Cerebellar cortex (tissue), 1 donor: ENCODE data around the gene RTP1.
"Not testable (repeated sequence)": the region's sequence is repeated elsewhere in the genome, so short reads cannot be mapped to it uniquely, and the experiment has no call there.

Experiments used
- DNase-seq: peaks from one replicate; pipeline ENCODE4 v3.0.0-alpha.2; 2015; ENCODE audit warnings: low spot score

RTP1 gene

DNA sequence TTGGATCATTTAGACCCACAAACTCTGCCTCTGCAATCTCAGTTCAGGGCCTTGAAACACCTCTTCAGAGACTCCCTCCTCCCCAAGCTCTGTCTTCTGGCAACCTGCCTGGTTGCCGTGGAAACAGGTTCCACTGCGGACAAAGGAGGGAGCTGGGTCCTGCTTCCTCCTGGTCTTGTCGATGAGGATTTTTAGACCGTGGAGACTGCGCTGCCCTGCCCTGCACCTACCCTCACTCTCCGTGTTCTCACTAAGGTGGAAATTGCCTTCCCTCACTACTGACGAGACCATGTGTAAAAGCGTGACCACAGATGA lies at the start of gene RTP1:
Gene RTP1, plus strand, starts transcription at position 152 of the 315 bp plus-strand sequence. Its CDS starts 30 bp downstream, at position 182.
- peak; percentile 25 for DNase-seq

DNA sequence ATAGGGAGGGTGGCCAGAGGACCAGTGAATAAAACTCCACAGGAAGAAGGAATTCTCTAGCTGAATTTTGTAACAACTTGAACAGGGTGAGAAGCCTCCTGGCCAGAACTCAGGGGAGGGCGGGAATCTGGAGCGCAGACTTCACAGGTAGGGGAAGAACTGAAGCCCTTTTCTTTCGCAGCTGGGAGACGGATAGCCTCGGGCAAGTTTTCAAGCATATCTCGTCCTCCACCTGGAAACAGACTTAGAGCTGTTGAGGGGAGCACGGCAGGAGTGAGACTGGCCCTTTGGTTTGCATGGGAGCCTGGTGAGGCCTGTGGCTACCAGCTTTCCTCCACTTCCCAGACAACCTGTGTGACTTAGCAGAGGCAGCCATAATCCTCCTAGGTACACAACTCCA lies 47.1 kb upstream of the RTP1 start:
- DNase-seq = no peak

GRCh38 chr3:187150599-187150998 lies 46.7 kb upstream of the RTP1 start:
- no peak for DNase-seq

DNA sequence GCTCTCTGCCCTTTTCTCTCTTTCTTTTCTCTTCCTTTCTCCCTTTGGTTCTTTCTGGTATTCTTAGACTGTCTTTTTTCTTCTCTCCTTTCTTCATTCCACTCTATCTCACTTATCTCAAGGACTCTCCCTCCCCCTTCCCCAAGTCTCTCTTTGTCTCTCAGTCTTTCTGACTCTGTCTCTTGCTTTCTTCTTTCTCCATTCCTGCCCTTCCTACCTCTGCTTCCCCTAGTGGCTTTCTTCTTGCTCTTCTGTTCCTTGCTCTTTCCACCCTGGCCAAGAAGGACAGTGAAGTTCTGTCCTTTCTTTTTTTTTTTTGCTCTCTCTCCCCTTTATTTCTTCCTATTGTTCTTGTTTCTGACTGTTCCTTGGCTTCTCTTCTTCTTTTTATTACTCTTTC lies 35.7 kb upstream of the RTP1 start:
- DNase-seq = no peak

GRCh38 chr3:187162265-187162953 lies 34.9 kb upstream of the RTP1 start:
- no peak for DNase-seq

GRCh38 chr3:187165144-187165543 lies 32.1 kb upstream of the RTP1 start:
- DNase-seq = peak; percentile 63

GRCh38 chr3:187166750-187167149 lies 30.5 kb upstream of the RTP1 start:
- no peak for DNase-seq

- DNase-seq = no peak
Observed at GRCh38 chr3:187167777-187168176, 29.5 kb upstream of the RTP1 start.

- no peak for DNase-seq
Observed at GRCh38 chr3:187169231-187169960, 27.9 kb upstream of the RTP1 start.

DNA sequence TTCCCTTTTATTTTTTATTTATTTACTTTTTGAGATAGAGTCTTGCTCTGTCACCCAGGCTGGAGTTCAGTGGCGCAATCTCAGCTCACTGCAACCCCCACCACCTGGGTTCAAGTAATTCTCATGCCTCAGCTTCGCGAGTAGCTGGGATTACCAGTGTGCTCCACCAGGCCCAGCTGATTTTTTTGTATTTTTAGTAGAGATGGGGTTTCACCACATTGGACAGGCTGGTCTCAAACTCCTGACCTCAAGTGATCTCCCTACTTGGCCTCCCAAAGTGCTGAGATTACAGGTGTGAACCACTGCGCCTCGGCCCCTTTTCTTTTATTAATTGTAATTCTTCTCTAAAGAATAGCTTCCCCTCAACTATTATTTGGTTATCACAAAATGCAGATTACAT lies 26.4 kb upstream of the RTP1 start:
- DNase-seq = not testable (repeated sequence)

DNA sequence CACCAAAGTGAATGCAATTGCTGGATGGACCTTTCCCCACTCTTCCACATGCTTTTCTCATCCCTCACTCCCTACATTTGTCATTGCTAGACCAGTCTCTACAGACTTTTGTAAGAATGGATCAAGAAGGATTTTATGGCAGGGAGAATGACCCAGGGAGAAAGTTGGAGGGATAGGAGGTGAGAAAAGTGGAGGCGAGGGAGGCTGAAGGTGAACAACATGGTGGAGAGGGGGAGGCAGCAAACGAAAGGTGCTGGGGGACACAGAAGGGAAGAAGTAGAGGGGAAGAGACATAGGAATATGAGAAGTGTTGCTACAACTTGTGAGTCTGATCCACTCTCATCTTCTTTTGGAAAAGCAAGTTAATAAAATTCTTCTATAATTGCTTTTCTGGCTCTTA lies 24.4 kb upstream of the RTP1 start:
- no peak for DNase-seq

DNA sequence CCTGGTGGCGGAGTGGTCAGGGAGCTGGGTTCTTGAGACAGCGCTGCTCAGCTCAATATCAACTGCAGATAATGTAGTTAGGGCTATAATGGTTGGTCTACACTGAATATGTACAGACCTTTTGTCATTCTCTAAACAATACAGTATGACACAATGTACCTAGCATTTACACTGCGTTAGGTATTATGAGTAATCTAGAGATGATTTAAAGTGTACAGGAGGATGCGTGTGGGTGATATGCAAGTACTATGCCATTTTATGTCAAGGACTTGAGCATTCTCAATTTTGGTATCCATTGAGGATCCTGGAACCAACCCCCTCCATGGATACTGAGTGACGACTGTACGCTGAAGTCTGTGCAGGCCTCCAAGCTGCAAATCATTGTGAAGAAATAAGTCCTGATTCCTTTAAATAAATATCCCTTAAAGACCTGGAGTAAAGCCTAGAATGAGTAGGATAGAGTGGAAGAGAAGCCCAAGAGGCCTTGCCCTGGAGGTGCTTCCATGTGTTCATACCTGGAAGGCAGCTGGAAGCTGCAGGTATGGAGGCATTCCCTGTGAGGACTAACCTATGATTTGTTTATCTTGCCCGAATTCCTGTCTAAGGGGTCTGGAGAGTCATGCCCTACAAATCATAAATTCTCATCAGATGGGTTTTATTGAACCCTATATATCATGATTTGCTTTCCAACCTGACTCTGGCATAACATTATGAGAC lies 15.7 kb upstream of the RTP1 start:
- DNase-seq = no peak

GRCh38 chr3:187183210-187183862 lies 13.9 kb upstream of the RTP1 start:
- DNase-seq = no peak

DNA sequence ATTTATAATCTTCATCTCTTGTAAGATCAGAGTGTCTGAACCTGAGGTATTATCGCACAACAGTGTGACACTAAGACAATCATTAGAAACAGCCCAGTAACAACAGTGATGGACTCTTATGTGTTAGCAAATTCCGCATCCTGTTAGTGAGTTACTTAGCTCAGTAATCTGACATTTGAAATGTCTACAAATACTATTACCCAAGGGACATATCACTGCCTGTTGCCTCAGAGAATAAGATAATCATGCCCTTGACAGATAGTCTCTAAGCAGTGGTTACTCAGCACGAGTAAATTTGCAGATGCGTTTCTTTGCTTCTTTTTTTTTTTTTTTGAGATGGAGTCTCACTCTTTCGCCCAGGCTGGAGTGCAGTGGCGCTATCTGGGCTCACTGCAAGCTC lies 13.4 kb upstream of the RTP1 start:
- DNase-seq = no peak

- DNase-seq = no peak
Observed at GRCh38 chr3:187185759-187186158, 11.5 kb upstream of the RTP1 start.

- no peak for DNase-seq
Observed at GRCh38 chr3:187186375-187186774, 10.9 kb upstream of the RTP1 start.

GRCh38 chr3:187186801-187187421 lies 10.4 kb upstream of the RTP1 start:
- no peak for DNase-seq

DNA sequence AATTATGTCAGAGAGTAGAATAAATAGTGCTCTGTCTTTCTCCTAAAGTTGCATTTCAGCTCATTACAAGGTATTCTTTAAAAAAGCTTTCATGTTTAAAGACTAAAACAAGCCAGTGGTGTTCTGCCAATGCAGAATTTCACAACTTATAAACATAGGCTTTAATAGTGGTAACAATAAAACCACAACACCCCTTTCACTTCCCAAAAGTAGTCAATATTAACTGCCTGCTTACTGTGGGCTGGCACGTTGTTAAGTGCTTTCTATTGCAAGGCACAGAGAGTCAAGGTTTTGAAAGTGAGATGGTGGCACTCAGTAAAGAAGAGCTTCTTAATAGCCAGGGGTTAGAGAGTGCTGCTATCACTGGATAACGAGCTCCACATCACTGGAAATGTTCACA lies 8.4 kb upstream of the RTP1 start:
- no peak for DNase-seq

GRCh38 chr3:187191271-187191670 lies 6.0 kb upstream of the RTP1 start:
- DNase-seq = no peak

DNA sequence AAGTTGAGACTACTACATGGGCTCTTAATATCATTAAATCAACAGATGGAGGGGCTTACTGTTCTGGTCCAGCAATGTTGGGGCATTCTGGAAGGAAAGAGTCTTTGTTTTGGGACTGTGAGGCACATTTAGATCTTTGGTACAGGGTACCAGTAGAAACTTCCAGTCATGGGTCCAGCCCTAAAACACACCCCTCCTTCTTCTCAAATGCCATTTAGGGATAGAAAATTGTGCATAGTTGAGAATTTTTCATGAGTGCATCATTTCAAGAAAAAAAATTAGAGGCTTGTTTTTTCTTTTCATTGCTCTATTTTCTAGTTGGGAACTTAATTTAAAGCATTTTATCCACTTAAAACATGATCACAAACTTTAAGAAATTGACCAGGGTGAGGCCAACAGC lies 4.1 kb upstream of the RTP1 start:
- no peak for DNase-seq

- no peak for DNase-seq
Observed at GRCh38 chr3:187196573-187197334, 532 bp upstream of the RTP1 start.

DNA sequence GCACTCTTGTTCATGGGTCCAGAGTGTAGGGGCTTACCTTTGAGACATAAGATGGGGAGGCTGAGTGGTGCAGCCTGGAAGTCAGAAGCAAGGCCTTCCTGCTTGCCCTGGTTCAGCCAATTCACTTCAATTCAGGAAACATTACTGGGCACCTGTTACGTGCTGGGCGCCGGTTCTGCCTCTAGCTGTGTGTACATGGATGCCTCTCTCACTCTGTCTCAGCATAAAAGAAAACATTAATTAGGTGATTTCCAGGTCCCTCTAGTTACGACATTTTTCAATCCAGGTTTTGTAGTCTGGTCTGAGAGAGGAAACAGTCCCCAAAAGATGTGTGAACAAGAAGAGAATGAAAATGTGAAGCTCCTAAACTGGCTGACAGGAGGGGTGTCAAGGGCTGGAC lies 1.2 kb downstream of the RTP1 start:
- no peak for DNase-seq
